Transverse colon (tissue), 4 donors: Measurements from ENCODE around the gene OTOG. TPM values are rescaled to one million over a fixed set of nuclear protein-coding genes. Genes with fewer than 3 reads are reported as not detected.

Experiments
- DNase-seq: peaks from one replicate; pipeline ENCODE4 v3.0.0-alpha.2; 2019
- H3K27ac ChIP-seq, 4 donors: fragments of 200-600 bp; sonication (generic); 2 replicates each; pipeline ENCODE4 v1.5.1; 2016 to 2018; ENCODE audit warnings: inconsistent platforms in 4 of 4
- H3K27me3 ChIP-seq: fragments of 200-600 bp; sonication (generic); 2 replicates; pipeline ENCODE4 v1.5.1; 2017; ENCODE audit warnings: inconsistent platforms
- H3K36me3 ChIP-seq, 4 donors: fragments of 200-600 bp; sonication (generic); 2 replicates each; pipeline ENCODE4 v1.5.1; 2017 to 2019; ENCODE audit warnings: inconsistent platforms in 4 of 4
- H3K4me1 ChIP-seq, 4 donors: fragments of 200-600 bp; sonication (generic); 2 replicates each; pipeline ENCODE4 v1.5.1; 2017 to 2020; ENCODE audit warnings: inconsistent platforms in 4 of 4
- H3K4me3 ChIP-seq, 4 donors: fragments of 200-600 bp; sonication (generic); 1 replicate in 1 of 4; 2 replicates in 3 of 4; pipeline versions ENCODE4 v1.5.1 to v1.6.1; 2017 to 2019; ENCODE audit warnings: inconsistent platforms in 4 of 4
- H3K9me3 ChIP-seq, 2 donors: fragments of 200-600 bp; sonication (generic); 2 replicates each; pipeline ENCODE4 v1.5.1; 2017 to 2019; ENCODE audit warnings: inconsistent platforms in 2 of 2
- CTCF ChIP-seq, 5 experiments: fragments of 200-600 bp in 3 of 5; fragments of 450-650 bp in 2 of 5; sonication (generic) in 3 of 5; IDR thresholded peaks; 1 replicate in 2 of 5; 2 replicates in 3 of 5; pipeline ENCODE4 v1.5.1; 2016 to 2017; ENCODE audit warnings: antibody characterized with exemption in 5 of 5, inconsistent platforms in 3 of 5, mild to moderate bottlenecking in 2 of 5, moderate library complexity in 1 of 5
- EP300 ChIP-seq: sonication (generic); formaldehyde crosslinking; IDR thresholded peaks from one replicate; pipeline ENCODE4 v1.6.1; 2017; ENCODE audit warnings: antibody characterized with exemption, low read depth
- POLR2A ChIP-seq: fragments of 450-650 bp; IDR thresholded peaks from one replicate; pipeline ENCODE4 v1.6.1; 2016; ENCODE audit warnings: antibody characterized with exemption, mild to moderate bottlenecking, moderate library complexity
- POLR2AphosphoS5 ChIP-seq, 3 donors: sonication (generic); formaldehyde crosslinking; IDR thresholded peaks; one replicate each; pipeline ENCODE4 v1.6.1; 2016; ENCODE audit warnings: antibody characterized with exemption in 3 of 3
- WGBS, 2 donors: methylation state at CpG; one replicate each; pipeline ENCODE4 v1.1.5; 2018; ENCODE audit warnings: low coverage in 1 of 2; 5-methylcytosine and 5-hydroxymethylcytosine counted together
- in situ Hi-C, 4 donors: fragments of 200-750 bp; cut with MboI; loops; one replicate each; pipeline versions ENCODE4 v1.15.0 to v1.15.1; 2017; ENCODE audit warnings: low sequenced_read_pairs in 3 of 4, low pct_ligation_motif_present in 1 of 4, low pct_unique_long_range_greater_than_20kb in 1 of 4
- intact Hi-C: fragments of 100-400 bp; cut with DNase I; formaldehyde crosslinking; loops from one replicate; pipeline ENCODE4 v1.15.1; 2023; ENCODE audit warnings: low total_unique reads
- total RNA-seq, 4 donors: library from RNA; depleted of rRNA; stranded (reverse); fragments of >200 nt; gene quantifications; one replicate each; pipeline ENCODE4 v1.1.0, GENCODE V29; 2016

The OTOG gene
- total RNA-seq, 4 donors from 2014 or later = not detected

- no peak for TF ChIP-seq EP300
- no peak for TF ChIP-seq POLR2A
- no peak for TF ChIP-seq POLR2AphosphoS5 (IDR thresholded peaks at IDR 0.05)
- no peak for TF ChIP-seq CTCF (IDR thresholded peaks at IDR 0.05)
- in situ Hi-C loops (loop anchor here in 3 of 4 donors (10.0 to 25.0 kb wide), 2 partner anchors 285 to 288 kb away; no protein-coding TSS in a partner anchor), intact Hi-C loops (no loop called here)
- H3K9me3 ChIP-seq = no peaks in the 10 kb centered on the region
- no peak overlapping the region for H3K27ac ChIP-seq
- H3K27me3 ChIP-seq = no peaks in the 10 kb centered on the region
- 82% methylated on average over 17 of the region's 17 CpGs; no CpG with 5 or more reads in 1 of the 2 donors for WGBS, 2 donors
- peaks cover 0 to 7% (median 0%) of the 10 kb centered on the region in 4 donors for H3K36me3 ChIP-seq
- no peak for DNase-seq
- no peaks in the 10 kb centered on the region for H3K4me1 ChIP-seq
- H3K4me3 ChIP-seq = no peak overlapping the region
These were observed 24.4 kb upstream of the OTOG start for GRCh38 chr11:17522655-17523054.

- in situ Hi-C loops = loop anchor here in 3 of 4 donors (10.0 to 25.0 kb wide), 2 partner anchors 287 to 289 kb away; no protein-coding TSS in a partner anchor
- Histone ChIP-seq H3K4me3 (no peak overlapping the region), H3K36me3 (peaks cover 0 to 7% (median 0%) of the 10 kb centered on the region in 4 donors), H3K27ac (no peak overlapping the region), H3K27me3 (no peaks in the 10 kb centered on the region), H3K4me1 (no peaks in the 10 kb centered on the region), H3K9me3 (no peaks in the 10 kb centered on the region)
- WGBS, 2 donors = 80 to 91% methylated on average over 2 to 9 of the region's 9 CpGs
- TF ChIP-seq CTCF (IDR thresholded peaks at IDR 0.05) (no peak), POLR2A (no peak), POLR2AphosphoS5 (IDR thresholded peaks at IDR 0.05) (no peak)
- intact Hi-C loops = no loop called here
- no peak for DNase-seq
These were observed 22.8 kb upstream of the OTOG start for GRCh38 chr11:17524221-17524620.

GRCh38 chr11:17525570-17525969 lies 21.5 kb upstream of the OTOG start:
- Histone ChIP-seq H3K36me3 (peaks cover 0 to 7% (median 0%) of the 10 kb centered on the region in 4 donors), H3K27me3 (no peaks in the 10 kb centered on the region), H3K4me3 (no peak overlapping the region), H3K27ac (no peak overlapping the region), H3K4me1 (no peaks in the 10 kb centered on the region), H3K9me3 (no peaks in the 10 kb centered on the region)
- WGBS, 2 donors = 68% methylated on average over 4 of the region's 4 CpGs; no CpG with 5 or more reads in 1 of the 2 donors
- in situ Hi-C loops (loop anchor here in 1 of 4 donors (10.0 kb wide), 1 partner anchor 291 kb away; no protein-coding TSS in a partner anchor), intact Hi-C loops (no loop called here)
- no peak for DNase-seq
- no peak for TF ChIP-seq POLR2AphosphoS5 (IDR thresholded peaks at IDR 0.05)
- no peak for TF ChIP-seq POLR2A

- Histone ChIP-seq H3K27ac (no peak overlapping the region), H3K9me3 (no peaks in the 10 kb centered on the region), H3K27me3 (no peaks in the 10 kb centered on the region), H3K4me1 (peaks cover 0 to 5% (median under 1%) of the 10 kb centered on the region in 4 donors), H3K36me3 (peaks cover 0 to 7% (median 0%) of the 10 kb centered on the region in 4 donors), H3K4me3 (no peak overlapping the region)
- no peak for DNase-seq
- 86% methylated on average over 13 of the region's 13 CpGs; no CpG with 5 or more reads in 1 of the 2 donors for WGBS, 2 donors
- TF ChIP-seq CTCF (IDR thresholded peaks at IDR 0.05) = no peak
- no peak for TF ChIP-seq POLR2A
- no peak for TF ChIP-seq POLR2AphosphoS5 (IDR thresholded peaks at IDR 0.05)
- TF ChIP-seq EP300 = no peak
- intact Hi-C loops (no loop called here), in situ Hi-C loops (loop anchor here in 1 of 4 donors (10.0 kb wide), 1 partner anchor 292 kb away; no protein-coding TSS in a partner anchor)
These were observed 20.7 kb upstream of the OTOG start for GRCh38 chr11:17526326-17526725.
